HG03175 (cell line): ENCODE measurements around the gene SIGLEC10.
"Not testable (repeated sequence)": the region's sequence is repeated elsewhere in the genome, so short reads cannot be mapped to it uniquely, and the experiment has no call there.

Source experiments
- ATAC-seq: cut with Tn5 transposase; IDR thresholded peaks from one replicate; pipeline ENCODE4 v1.9.1; 2021; ENCODE audit warnings: mild to moderate bottlenecking, moderate library complexity; ENCODE audit not compliant: unreplicated experiment

The SIGLEC10 gene, protein sequence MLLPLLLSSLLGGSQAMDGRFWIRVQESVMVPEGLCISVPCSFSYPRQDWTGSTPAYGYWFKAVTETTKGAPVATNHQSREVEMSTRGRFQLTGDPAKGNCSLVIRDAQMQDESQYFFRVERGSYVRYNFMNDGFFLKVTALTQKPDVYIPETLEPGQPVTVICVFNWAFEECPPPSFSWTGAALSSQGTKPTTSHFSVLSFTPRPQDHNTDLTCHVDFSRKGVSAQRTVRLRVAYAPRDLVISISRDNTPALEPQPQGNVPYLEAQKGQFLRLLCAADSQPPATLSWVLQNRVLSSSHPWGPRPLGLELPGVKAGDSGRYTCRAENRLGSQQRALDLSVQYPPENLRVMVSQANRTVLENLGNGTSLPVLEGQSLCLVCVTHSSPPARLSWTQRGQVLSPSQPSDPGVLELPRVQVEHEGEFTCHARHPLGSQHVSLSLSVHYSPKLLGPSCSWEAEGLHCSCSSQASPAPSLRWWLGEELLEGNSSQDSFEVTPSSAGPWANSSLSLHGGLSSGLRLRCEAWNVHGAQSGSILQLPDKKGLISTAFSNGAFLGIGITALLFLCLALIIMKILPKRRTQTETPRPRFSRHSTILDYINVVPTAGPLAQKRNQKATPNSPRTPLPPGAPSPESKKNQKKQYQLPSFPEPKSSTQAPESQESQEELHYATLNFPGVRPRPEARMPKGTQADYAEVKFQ

DNA sequence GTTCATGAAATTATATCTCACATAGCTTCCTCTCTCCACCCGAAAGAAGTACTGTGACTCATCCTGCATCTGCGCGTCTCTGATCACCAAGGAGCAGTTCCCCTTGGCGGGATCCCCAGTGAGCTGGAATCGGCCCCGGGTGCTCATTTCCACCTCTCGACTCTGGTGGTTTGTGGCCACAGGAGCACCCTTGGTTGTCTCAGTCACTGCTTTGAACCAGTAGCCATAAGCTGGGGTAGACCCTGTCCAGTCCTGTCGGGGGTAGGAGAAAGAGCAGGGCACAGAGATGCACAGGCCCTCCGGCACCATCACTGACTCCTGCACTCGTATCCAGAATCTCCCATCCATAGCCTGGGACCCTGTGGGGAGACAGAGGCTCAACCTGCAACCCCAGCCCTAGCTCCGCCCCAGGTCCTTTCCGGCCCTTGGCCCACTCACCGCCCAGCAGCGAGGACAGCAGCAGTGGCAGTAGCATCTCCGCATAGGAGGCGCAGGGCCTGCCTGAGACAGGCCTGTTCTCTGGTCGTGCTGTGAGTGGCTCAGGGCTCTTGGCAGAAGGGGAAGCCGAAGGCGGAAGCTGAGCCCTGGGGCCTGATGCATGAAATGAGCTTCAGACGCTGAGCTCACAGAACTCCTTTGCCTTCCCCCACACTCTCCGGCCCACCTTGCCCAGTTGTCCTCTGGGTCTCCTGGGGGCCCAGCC, at the start of gene SIGLEC10:
SIGLEC10 (minus strand) TSS at position 536 of the 703 bp plus-strand sequence; CDS start at position 475, 61 bp downstream.
- peak; percentile 72 for ATAC-seq

DNA sequence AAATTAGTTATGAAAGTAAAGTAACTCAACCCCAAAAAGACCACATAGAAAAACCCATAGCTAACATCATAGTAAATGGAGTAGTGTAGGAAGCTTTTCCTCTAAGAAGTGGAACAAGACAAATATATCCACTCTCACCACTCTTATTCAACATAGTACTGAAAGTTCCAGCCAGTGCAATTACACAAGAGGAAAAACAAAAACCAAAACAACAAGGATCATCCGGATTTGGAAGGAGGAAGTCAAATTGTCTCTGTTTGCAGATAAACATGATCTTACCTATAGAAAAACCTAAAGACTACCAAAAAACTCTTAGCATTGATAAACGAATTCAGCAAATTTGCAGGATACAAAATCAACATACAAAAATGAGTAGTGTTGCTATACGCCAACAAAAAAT, 49.3 kb upstream of the SIGLEC10 start:
- ATAC-seq, result no peak

DNA sequence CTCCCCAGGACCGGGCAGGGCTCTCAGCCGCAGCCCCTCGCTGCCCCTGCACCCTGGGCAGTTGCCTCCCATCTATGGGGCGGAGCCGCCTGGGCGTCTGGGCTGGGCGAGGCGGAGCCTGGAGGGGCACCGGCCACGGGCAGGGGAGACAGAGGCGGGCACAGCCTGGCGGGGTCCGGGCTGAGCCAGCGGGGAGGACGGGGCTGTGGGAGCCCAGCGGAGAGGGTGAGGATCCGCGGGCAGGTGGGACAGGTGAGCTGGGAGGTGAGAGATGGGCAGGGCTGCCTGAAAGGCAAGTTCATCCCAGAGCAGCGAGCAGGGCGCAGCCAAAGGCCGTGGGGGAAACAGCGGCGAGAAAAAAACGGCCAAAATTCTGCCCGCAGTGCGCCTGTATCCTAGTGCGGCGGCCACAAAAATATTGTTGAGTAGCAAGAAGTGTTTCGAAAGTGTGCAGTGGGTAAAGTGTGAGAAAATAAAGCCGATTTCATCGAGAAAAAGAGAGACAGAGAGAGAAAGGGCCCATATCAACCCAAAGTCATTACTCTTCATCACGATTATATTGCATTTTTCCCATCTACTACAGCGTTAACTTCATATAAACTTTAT, 46.6 kb upstream of the SIGLEC10 start:
- ATAC-seq, result not testable (repeated sequence)

DNA sequence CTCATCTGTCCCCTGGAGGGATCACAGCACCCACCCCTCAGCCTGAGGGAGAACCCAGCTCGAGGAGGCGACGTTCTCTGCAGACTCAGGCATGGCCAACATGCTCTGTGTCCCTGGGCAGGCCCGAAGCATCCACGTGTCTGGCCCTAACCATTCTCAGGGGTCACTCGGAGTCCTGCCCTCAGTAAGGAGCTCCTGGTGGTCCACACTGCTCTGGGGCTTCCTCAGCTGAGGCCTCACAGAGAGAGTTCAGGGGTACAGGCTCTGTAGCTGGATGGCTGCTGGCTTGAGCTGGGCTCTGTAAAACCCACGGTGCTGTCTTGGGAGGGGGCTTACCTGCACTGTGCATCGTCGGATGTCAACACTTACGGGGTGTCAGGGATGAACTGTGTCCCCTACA, 45.2 kb upstream of the SIGLEC10 start:
- no peak for ATAC-seq

DNA sequence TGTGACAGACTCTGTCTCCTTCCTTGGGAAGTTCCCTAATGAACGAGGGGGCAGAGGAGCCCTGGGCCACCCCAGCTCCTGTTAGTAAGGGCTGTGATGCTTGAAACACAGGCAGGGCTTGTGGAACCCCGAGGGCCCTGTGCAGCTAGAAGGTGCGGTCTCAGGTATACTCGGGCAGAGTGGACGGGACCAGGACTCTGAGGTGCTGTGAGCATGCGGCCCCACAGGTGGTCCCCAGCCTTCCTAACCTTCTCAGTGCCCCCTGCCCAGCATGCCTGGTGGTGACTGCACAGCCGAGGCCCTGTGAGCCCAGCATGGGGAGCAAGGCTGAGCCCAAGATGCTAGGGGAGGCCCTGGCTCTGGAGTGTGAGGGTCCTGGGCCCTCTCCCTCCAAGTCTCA, 44.8 kb upstream of the SIGLEC10 start:
- no peak for ATAC-seq

DNA sequence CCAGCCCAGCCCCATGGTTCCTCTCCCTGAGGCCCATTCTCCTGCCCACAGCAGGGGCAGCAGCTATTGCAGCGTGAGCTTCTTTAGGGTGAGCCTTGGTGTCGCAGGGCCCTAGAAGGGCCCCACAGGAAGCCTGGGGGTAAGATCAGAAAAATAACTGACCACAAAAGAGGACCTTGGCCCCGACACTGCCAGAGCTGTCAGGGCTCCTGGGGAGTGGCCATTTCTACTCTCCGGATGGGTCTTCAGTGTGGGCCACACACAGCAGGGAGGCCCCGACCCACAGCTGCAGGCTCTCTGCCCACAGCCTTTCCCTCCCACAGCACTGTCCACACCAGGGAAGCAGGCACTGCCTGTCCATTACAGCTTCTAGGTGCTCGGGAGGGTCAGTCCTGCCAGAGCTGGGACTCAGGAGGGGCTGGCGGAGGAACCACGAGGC, 44.3 kb upstream of the SIGLEC10 start:
- ATAC-seq, result no peak

DNA sequence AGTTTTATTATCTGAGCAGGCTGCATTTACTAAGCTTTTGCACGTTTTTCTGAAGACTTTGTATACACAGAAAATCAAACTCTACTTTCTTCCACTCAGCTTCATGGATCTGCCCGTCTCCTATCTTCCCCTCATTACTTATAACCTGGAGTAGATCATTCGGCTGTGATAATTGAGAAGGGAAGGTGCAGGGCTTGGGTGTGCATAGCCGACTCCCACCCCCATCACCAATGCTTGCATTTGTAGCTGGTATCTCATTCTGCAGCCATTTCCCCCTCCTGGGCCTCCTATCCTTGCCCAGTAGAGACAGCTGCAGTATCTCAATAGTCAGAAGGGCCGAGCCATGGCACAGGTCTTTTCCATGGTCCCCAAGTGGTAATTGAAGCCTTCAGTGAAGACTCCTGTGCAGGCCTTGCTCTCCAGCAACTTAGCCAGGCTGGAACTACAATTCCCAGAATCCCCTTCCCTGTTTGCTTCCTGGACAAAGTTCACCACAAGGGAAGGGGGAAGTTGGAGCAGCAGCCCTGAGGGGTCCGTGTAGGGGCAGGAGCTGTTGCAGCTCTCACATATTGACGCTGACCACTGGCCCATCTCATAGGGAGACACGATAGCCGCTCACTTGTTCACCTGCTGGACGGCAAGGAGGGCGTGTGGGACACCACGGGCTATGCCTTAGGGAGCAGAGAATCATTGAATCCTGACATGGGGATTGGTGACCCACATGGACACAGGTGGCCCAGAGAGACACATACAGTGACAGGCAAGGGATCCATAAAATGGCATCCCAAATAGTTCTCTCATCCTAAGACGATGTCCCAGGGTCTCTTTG, 42.9 kb upstream of the SIGLEC10 start:
- no peak for ATAC-seq

DNA sequence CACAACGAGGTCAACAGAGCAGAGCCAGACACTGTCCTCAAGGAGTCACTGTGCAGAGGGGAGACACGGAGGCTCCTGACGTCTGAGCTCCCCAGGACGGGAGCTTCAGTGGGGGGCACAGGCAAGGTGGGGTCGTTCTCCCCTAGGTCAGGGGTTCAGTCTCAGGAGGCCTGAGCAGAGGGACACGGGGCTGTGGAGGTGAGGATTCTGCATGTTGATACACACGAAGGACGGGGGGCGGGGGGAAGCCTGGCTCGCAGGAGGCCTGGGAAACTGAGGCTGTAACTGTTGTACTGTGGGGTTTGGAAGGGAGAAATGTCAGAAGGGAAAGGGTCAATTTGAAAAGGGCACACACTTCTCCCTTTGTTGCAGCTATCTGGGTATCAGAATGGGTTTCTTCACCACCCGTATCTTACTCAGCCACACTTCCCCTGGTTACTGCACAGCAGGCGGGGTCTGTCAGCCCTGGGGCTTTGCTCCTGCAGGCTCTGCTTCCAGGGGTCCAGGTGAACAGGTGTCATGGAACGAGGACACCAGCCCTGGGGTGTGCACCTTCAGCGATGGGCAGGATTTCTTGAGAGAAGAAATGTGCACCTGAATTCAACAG, 41.6 kb upstream of the SIGLEC10 start:
- no peak for ATAC-seq

DNA sequence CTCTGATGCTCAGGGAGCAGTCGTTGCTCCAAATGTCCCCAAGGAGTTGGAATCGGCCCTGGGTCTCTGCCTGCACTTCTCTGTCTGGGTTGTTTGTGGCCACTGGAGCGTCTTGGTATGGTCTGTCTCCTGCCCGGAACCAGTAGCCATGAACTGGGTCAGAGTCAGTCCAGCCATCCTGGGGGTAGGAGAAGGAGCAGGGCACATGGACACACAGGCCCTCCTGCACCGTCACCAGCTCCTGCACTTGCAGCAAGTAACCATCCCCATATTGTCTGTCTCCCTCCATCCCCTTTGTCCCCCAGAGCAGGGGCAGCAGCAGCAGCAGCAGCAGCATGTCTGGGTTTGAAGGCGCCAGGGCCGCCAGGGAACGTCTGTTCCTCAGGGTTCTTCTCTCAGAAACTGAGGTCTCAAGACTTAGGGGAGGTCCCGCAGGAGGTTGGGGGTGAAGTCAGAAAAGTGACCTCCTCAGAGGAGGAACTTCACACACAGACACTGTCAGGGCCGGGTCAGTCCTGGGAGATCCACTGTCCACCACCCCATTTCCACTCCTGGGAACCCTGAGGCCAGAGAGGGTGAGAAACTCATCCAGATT, 40.7 kb upstream of the SIGLEC10 start, which contains the start of gene SIGLEC8:
SIGLEC8 (minus strand) TSS at position 404 of the 595 bp plus-strand sequence; CDS start at position 337, 67 bp downstream.
- ATAC-seq, result no peak

DNA sequence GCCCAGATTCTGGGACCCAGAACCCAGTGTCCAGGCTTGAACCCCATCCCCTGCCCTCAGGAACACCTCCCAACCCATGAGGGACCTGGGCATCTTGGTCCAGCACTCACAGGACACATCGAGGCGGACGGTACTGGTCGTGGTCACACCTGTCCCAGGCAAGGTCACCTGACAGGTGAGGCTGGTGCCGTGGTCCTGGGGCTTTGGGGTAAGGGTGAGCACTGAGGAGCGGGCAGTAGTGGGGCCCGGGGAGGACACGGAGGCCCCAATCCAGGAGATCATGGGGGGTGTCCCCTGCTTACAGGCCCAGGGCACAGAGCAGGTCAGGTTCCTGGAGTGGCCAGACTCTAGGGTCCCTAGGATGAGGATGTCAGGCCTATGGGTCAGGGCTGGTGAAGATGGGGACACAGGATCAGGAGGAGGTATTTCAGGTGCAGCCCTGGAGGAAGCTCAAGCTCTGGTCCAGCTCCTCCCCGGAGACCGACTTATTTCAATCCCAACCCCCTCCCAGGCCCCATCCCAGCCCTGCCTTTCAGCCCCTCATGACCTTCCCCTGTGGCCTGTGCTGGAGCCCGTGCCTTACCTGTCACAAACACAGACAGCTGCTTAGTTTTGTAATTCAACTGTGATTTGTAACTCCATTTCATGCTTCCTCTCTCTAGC, 40.0 kb upstream of the SIGLEC10 start:
- no peak for ATAC-seq

DNA sequence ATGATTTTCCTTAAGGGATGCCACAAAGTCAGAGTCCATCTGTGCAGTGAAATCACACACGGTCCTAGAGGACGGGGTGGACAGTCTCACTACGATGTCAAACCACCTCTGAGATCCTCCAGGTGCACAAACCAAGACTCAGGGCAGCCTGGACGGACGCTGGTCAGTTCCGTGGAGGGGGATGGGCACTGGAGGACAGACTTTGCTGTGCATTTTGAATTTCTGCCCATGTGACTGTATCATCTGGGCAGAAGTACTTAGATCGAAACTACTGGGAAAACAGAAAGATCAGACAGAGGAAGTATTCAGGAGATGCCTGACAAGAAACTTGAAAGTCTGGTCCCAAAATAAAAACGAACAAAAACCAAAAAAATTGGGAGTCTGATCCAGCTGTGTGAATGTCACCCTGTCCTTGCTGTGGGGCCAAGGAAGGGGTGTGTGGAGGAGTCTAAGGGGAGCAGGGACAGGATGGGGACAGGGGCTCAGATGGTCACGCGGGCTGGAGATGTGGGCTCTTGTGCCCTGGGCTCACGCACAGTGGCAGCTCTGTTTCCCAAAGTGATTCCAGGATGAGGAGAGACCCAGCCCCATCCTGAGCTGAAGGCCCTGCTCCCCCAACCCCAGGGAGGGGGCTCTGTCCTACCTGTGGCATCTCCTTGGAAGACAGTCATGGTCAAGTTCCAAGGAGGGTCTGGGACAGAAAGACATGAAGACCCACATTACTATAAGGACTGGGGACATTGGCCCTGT, 39.3 kb upstream of the SIGLEC10 start:
- ATAC-seq, result no peak

DNA sequence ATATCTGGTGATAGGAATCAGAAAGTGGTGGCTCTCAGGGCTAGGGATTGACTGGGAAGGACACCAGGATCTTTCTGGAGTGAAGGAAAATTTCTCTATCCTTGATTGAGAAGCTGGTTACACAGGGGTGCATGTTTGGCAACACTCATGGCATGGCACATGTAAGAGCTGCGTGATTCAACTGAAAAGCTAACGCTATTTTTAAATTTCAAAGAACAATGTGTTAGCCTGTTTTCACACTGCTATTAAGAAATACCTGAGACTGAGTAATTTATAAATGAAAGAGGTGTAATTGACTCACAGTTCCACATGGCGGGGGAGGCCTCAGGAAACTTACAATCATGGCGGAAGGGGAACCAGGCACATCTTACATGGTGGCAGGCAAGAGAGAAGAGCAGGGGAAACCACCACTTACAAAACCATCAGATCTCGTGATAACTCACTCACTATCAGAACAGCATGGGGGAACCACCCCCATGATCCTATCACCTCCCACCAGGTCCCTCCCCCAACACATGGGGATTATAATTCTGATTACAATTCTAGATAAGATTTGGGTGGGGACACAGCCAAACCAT, 33.4 kb upstream of the SIGLEC10 start:
- ATAC-seq, result no peak

DNA sequence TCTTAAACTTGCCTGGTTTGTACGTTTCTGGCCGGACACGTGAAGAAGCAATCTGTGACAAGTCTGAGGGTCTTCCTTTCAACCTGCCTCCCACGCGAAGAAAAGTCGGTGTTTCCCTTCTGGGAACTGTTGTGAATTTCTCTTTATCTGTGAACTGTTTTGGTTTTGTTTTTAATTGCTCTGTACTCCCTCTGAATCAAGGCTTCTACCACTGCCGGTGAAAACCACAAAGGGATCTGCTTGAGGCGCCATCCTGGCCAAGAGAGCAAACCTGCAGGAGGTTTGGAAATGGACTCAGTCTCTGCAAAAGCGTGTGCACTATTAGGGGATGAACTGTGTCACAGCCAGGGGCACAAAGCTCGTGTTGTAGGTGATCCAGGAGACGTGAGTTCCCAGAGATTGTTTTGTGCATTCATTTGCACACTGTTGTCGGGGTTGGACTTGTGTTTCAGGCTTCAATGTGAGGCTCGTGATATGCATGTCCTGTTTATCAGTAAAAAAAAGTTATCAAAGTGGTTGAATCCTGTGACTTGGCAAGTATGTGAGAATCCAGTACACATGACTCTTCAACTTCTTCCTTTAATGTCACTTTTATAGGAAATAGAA, 31.1 kb upstream of the SIGLEC10 start:
- no peak for ATAC-seq

DNA sequence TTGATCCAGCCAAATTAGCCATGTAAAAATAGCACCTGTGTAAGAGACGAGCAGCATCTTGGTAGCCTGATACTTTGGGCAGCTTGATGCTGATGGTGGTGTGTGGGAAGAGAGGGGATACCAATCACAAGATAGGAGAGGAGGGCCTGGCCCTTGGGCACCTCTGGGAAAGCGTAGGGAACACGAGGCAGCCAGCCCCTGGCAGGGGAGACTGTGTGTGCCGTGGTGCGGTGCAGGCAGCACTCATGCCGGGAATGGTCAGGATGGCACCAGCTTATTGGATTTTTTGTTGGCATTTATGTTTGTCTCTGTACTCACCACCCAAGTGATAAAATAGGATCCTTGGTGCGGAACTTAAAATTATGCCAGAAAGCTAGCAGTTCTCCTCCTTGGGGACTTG, 30.6 kb upstream of the SIGLEC10 start:
- no peak for ATAC-seq

DNA sequence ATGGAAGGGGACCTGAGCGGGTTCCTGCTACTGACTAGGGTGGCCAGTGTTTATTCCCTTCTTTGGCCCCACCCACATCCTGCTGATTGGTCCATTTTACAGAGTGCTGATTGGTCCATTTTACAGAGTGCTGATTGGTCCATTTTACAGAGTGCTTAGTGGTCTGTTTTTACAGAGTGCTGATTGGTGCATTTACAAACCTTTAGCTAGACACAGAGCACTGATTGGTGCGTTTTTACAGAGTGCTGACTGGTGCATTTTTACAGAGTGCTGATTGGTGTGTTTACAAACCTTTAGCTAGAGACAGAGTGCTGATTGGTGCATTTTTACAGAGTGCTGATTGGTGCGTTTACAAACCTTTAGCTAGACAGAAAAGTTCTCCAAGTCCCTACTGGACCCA, 30.1 kb upstream of the SIGLEC10 start:
- not testable (repeated sequence) for ATAC-seq

DNA sequence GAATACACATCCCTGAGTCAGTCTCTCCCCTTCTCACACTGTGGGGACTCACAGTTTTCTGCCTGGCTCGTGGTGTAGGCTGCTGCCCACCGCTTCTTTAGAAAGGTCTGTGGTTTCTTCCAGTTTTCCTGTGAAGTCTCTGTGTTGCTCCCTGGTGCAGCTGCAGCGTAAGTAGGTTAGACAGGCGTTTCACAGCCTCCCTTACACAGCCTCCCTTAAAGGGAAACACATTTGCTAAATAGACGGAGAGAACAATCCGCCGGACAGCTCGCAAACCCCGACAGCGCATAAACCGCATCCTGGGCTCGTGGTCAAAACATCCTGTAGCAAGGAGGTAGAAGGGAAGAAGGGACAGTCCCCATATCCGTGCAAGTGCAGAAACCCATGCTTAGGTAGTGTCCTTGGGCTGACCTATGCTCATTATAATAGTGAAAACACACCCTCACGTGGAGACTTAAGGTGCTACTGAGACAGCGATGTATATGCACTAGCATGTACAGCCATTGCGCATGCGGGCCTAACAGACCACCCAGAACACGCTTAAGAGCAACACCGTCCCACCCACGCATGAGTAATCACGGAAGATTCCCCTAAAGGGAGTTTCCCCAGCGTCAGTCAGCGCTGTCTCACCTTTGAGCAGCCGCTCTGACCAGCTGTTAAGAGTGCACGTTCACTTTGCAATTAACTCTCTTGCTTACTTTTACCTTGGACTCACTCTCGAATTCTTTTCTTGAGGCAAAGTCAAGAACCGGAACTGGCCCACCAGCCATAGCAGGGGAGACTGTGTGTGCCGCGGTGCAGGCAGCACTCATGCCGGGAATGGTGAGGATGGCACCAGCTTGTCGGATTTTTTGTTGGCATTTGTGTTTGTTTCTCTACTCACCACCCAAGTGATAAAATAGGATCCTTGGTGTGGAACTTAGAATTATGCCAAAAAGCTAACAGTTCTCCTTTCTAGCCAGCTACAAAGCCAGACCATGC, 24.3 kb upstream of the SIGLEC10 start:
- ATAC-seq, result peak; percentile 96
